T-helper 17 cell (primary cell): ENCODE measurements around the gene RASGRF1. TPM values are rescaled to one million over a fixed set of nuclear protein-coding genes. Genes with fewer than 3 reads are reported as not detected.

Source experiments
- ATAC-seq: fragments of 150-1000 bp; cut with Tn5 transposase; 2 replicates; pipeline ENCODE4 v1.10.0; 2021; ENCODE audit warnings: mild to moderate bottlenecking, moderate library complexity
- DNase-seq, 3 donors: peaks; one replicate each; pipeline versions ENCODE4 v3.0.0 to v3.0.0-alpha.2; 2020 to 2021
- H3K9me3 ChIP-seq: one replicate; pipeline ENCODE4 v1.7.0; 2013; ENCODE audit warnings: low read length, mild to moderate bottlenecking; ENCODE audit not compliant: control insufficient read depth, poor library complexity, severe bottlenecking
- H3K27ac Mint-ChIP-seq: one replicate; pipeline ENCODE4 v1.8.0; 2022; ENCODE audit warnings: mild to moderate bottlenecking, moderate library complexity, mixed read lengths
- H3K27me3 Mint-ChIP-seq: one replicate; pipeline ENCODE4 v1.8.0; 2022; ENCODE audit warnings: mixed read lengths
- H3K36me3 Mint-ChIP-seq: one replicate; pipeline ENCODE4 v1.8.0; 2022; ENCODE audit warnings: low read depth, mixed read lengths
- H3K4me1 Mint-ChIP-seq: one replicate; pipeline ENCODE4 v1.8.0; 2022; ENCODE audit warnings: mild to moderate bottlenecking, mixed read lengths
- H3K4me3 Mint-ChIP-seq: one replicate; pipeline ENCODE4 v1.8.0; 2022; ENCODE audit warnings: mild to moderate bottlenecking, moderate library complexity, mixed read lengths
- total RNA-seq, 4 donors: library from RNA in 2 of 4; stranded (reverse) in 2 of 4; gene quantifications; one replicate each; pipeline ENCODE4 v1.2.3 and lab custom pipeline; 2022 to 2026

RASGRF1 gene
- total RNA-seq, 2 donors from 2014 or later: 0.55 TPM; not detected in 1

GRCh38 chr15:78974272-78974918 is 116.2 kb downstream of the RASGRF1 start:
- no peak for ATAC-seq
- Mint-ChIP-seq H3K27ac (peak overlapping the region; percentile 39), H3K27me3 (peaks cover 4% of the 10 kb centered on the region), H3K4me3 (no peak overlapping the region), H3K36me3 (no peaks in the 10 kb centered on the region), H3K4me1 (peaks cover 23% of the 10 kb centered on the region)
- DNase-seq: no peak
- H3K9me3 ChIP-seq: no peaks in the 10 kb centered on the region

DNA sequence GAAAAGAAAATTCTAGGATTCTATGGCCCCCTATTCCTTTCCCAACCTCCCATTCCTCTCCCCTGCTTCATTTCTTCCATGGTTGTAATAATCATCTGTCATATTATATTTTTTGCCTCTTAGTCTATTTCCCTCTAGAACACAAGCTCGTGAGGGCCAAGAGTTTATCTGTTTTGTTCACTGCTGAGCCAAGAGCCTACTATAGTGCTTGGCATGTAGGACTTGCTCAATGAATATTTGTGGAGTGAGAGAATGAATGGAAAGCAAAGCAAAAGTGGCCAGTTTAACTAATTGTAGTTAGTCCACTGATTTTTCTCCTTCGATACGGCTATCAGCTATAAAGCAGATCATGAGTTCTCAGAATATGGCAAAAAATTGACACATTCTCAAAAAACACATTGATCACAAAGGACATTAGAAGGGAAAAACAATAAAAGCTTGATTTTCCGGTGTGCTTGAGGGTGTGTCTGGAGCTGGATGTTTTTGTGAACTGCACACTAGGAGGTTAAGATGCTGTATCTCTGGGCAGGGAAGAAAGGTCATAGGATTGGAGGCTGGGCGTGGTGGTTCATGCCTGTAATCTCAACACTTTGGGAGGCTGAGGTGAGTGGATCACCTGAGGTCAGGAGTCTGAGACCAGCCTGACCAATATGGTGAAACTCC is 120.8 kb downstream of the RASGRF1 start:
- H3K9me3 ChIP-seq: no peaks in the 10 kb centered on the region
- Mint-ChIP-seq H3K27me3 (peaks cover 8% of the 10 kb centered on the region), H3K4me3 (no peak overlapping the region), H3K36me3 (no peaks in the 10 kb centered on the region), H3K27ac (no peak overlapping the region), H3K4me1 (peaks cover 5% of the 10 kb centered on the region)
- DNase-seq (no peak), ATAC-seq (no peak)

- Mint-ChIP-seq H3K27me3 (peaks cover 8% of the 10 kb centered on the region), H3K36me3 (no peaks in the 10 kb centered on the region), H3K4me3 (no peak overlapping the region), H3K4me1 (peaks cover 4% of the 10 kb centered on the region), H3K27ac (no peak overlapping the region)
- ATAC-seq (no peak), DNase-seq (no peak)
- H3K9me3 ChIP-seq: no peaks in the 10 kb centered on the region
These were observed 121.9 kb downstream of the RASGRF1 start for GRCh38 chr15:78968539-78969271.

DNA sequence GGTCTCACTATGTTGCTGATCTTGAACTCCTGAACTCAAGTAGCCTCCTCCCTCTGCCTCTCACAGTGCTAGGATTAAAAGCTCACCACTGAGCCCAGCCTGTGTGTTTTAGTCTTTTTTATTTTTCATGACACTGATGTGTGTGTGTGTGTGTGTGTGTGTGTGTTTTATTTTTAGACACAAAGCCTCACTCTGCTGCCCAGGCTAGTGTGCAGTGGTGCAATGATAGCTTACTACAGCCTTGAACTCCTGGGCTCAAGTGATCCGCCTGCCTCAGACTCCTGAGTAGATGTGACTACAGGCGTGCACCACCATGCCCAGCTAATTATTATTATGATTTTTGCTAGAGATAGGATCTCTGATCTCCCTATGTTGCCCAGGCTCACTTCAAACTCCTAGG is 122.5 kb downstream of the RASGRF1 start:
- Mint-ChIP-seq H3K27ac (no peak overlapping the region), H3K27me3 (peaks cover 8% of the 10 kb centered on the region), H3K36me3 (no peaks in the 10 kb centered on the region), H3K4me1 (peaks cover 2% of the 10 kb centered on the region), H3K4me3 (no peak overlapping the region)
- DNase-seq: no peak
- ATAC-seq: no peak
- no peaks in the 10 kb centered on the region for H3K9me3 ChIP-seq

DNA sequence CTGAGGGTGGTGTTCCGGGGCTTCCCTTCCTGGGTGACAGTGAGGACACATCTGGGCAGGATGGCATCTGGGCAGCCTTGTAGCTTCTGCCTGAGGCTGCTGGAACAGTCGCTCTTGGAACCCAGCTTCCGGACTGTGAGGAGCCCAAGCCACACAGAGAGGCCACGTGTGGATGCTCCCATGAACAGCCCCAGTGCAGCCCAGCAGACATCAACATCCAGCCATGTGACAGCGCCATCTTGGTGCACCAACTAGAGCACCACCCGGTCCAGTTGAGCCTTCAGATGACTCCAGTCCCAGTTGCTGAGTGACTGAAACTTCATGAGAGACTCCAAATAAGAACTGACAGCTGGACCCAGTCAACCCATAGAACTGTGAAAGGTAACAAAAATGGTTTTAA is 130.3 kb downstream of the RASGRF1 start:
- Mint-ChIP-seq H3K27ac (no peak overlapping the region), H3K4me3 (no peak overlapping the region), H3K36me3 (no peaks in the 10 kb centered on the region), H3K4me1 (no peaks in the 10 kb centered on the region), H3K27me3 (no peaks in the 10 kb centered on the region)
- H3K9me3 ChIP-seq: no peaks in the 10 kb centered on the region
- ATAC-seq (no peak), DNase-seq (no peak)

DNA sequence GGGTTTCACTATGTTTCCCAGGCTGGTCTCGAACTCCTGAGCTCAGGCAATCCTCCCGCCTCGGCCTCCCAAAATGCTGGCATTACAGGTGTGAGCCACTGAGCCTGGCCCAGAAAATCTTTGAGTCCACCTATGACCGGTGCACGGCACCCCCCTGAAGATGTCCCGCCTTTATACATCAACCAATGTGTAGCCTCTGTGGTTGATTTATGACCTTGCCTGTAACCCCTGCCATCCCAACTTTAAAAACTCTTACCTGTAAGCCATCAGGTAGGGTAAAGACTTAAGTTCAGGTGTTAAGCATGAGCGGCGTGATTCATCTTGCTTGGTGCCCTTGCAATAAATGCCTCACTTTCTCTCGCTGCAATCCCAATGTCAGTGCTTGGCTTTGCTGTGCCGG is 131.2 kb downstream of the RASGRF1 start:
- DNase-seq (no peak), ATAC-seq (no peak)
- Mint-ChIP-seq H3K27me3 (no peaks in the 10 kb centered on the region), H3K36me3 (no peaks in the 10 kb centered on the region), H3K27ac (no peak overlapping the region), H3K4me3 (no peak overlapping the region), H3K4me1 (no peaks in the 10 kb centered on the region)
- no peaks in the 10 kb centered on the region for H3K9me3 ChIP-seq

- Mint-ChIP-seq H3K4me3 (no peak overlapping the region), H3K4me1 (peaks cover 4% of the 10 kb centered on the region), H3K27ac (no peak overlapping the region), H3K36me3 (no peaks in the 10 kb centered on the region), H3K27me3 (no peaks in the 10 kb centered on the region)
- DNase-seq: no peak
- H3K9me3 ChIP-seq: no peaks in the 10 kb centered on the region
- no peak for ATAC-seq
These were observed 133.0 kb downstream of the RASGRF1 start for GRCh38 chr15:78957416-78958093.

DNA sequence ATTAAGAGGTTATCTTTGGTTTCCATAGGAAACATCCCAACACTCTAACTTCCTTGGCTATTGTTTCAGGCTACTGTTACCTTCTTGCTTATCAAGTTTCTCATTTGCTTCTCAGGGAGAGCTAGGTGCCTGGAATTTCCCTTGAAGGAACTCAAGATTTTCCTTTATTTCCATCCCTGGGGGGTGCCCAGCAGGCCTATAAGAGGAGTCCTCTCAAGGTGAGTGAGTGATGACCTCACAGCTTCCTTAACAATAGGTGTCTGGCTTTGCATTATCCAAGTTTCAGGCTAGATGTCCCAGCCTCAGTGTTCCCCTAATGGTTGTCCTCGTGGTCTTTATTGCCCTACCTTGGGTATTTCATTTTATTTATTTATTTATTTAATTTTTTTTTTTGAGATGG is 133.6 kb downstream of the RASGRF1 start:
- Mint-ChIP-seq H3K27ac (no peak overlapping the region), H3K4me3 (no peak overlapping the region), H3K27me3 (no peaks in the 10 kb centered on the region), H3K4me1 (peaks cover 5% of the 10 kb centered on the region), H3K36me3 (no peaks in the 10 kb centered on the region)
- no peaks in the 10 kb centered on the region for H3K9me3 ChIP-seq
- DNase-seq (no peak), ATAC-seq (no peak)

DNA sequence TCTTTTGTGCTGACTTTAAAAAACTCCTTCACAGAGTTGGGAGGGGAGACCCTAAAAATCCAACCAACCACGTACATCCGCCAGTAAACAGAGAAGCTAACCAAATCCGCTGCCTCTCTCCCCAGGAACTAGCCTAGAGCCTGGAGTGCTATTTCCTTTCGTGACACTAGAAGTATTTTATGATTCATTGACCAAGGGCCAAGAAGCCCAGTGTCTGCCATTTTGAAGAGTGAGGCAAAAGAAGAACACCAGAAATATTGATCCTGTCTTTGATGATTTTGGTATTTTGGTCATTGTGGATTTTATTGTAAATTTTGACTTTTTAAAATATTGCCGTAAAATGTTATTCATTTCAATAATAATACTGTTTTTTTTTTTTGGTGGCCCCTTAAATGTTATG is 135.2 kb downstream of the RASGRF1 start:
- Mint-ChIP-seq H3K36me3 (no peaks in the 10 kb centered on the region), H3K27me3 (no peaks in the 10 kb centered on the region), H3K4me1 (peaks cover 17% of the 10 kb centered on the region), H3K27ac (no peak overlapping the region), H3K4me3 (no peak overlapping the region)
- no peak for ATAC-seq
- DNase-seq: no peak
- no peaks in the 10 kb centered on the region for H3K9me3 ChIP-seq

- no peak overlapping the region for H3K4me3 Mint-ChIP-seq
- ATAC-seq: no peak
- peak overlapping the region; percentile 57 for H3K27ac Mint-ChIP-seq
These were observed 138.7 kb downstream of the RASGRF1 start for GRCh38 chr15:78951841-78952238.

DNA sequence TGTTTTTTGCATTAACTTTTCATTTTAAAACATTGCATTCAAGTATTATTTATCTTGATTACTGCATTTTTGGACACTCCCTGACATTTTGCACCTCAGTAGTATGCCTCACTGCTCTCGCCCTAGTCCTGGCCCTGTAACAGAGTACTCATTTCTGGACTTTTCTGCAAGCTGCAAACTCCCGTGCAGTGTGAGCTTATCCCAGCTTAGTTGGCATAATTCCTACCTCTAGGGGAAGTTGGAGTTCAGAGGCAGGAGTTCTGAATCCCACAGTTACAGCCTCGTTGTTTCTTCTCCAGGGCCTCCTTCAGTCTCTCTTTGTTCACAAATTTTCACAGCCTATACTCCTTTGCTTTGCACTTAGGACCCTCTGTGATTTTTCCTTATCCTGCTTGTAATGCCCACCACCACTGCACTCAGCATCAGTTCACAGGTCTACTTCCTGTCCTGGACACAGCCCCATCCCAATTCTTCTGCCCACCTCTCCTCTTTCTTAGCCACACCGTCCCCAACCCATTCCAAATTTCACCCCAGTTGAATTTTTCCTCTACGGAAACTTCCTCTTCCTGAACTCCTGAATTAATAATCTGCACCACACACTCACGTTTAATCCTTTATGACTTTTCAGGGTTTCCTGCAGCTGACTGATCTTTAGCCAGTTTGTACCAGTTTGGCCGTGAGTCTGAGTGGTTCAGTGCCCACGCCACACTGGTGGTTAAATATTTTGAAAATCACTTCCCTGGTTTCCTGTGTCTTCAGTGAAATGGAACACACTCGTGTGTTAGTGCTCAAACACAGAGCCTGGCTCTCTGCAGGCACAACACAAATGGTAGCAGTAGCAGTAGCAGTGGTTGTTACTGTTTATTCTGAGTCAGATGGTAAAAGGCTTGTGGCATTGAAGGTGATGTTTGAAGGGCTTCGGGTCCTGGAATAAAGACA is 139.4 kb downstream of the RASGRF1 start:
- peak; percentile 68 for ATAC-seq
- H3K9me3 ChIP-seq: no peaks in the 10 kb centered on the region
- H3K27me3 Mint-ChIP-seq: no peaks in the 10 kb centered on the region
- DNase-seq: no peak
- H3K4me3 Mint-ChIP-seq: peak overlapping the region; percentile 47
- no peaks in the 10 kb centered on the region for H3K36me3 Mint-ChIP-seq
- H3K27ac Mint-ChIP-seq: peak overlapping the region; percentile 57
- H3K4me1 Mint-ChIP-seq: peaks cover 17% of the 10 kb centered on the region

More at GRCh38 chr15:78951841-78952238, 138.7 kb downstream of the RASGRF1 start:
- DNase-seq: no peak
- H3K27me3 Mint-ChIP-seq: no peaks in the 10 kb centered on the region
- H3K36me3 Mint-ChIP-seq: no peaks in the 10 kb centered on the region
- H3K9me3 ChIP-seq: no peaks in the 10 kb centered on the region
- H3K4me1 Mint-ChIP-seq: peaks cover 17% of the 10 kb centered on the region

GRCh38 chr15:78950343-78950742 is 140.2 kb downstream of the RASGRF1 start:
- H3K27me3 Mint-ChIP-seq: no peaks in the 10 kb centered on the region
- no peak overlapping the region for H3K27ac Mint-ChIP-seq
- no peaks in the 10 kb centered on the region for H3K36me3 Mint-ChIP-seq
- no peak overlapping the region for H3K4me3 Mint-ChIP-seq
- peaks cover 17% of the 10 kb centered on the region for H3K4me1 Mint-ChIP-seq
- DNase-seq (no peak), ATAC-seq (no peak)
- H3K9me3 ChIP-seq: no peaks in the 10 kb centered on the region
